ENCODE measurements around the gene AREG.

The AREG gene

DNA sequence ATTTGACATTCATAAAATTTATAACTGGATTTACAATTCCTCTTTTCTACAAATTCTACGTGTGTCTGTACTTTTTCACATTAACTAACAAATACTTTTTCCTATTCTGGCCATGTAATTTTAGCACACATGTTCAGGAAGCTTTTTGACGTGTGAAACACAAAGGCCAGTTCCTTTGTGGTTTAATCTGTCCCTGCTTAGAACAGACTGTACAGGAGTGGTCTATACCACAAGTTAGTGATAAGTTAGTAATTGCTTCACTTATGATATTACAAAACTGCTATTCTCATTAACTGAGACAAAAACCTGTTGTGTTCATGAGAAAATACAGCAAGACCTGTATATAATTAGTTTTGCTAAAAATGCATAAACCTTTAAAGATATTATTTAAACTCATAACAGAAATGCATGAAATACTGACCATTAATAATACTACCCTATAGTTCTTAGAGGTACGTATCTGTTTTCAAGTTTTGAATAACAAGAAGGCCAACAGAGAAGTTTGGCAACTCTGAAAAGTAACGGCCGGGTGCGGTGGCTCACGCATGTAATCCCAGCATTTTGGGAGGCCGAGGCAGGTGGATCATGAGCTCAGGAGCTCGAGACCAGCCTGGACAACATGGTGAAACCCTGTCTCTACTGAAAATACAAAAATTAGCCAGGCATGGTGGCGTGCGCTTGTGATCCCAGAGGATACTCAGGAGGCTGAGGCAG lies 13.7 kb upstream of the AREG start:
- no peak overlapping the region for H3K4me3 ChIP-seq (ENCODE audit: severe bottlenecking)
- ATAC-seq (ENCODE audit: low read depth) (0 out of 3 replicates have a peak, but pooled peaks have one; percentile 16), DNase-seq (ENCODE audit: low spot score) (no peak)

DNA sequence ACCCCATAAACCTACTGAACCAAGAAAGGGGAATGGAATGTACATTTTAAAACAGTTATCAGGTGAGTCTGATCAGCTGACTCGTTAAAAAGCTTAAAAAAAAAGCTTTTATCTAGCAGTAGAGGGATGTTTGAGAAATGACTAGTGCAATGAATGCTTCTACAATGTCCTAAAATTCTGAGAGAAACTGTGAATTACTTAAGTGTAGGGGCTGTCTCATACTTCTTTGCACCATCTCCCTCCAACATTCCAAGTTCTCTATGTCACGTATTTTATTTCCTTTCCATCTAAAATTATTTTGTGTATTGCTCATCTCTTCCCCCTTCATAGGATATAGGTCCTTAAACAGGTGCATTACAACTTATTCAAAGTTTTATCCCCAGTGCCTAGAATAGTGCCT lies 11.9 kb upstream of the AREG start:
- Histone ChIP-seq H3K9me3 (ENCODE audit: severe bottlenecking) (no peaks in the 10 kb centered on the region), H3K36me3 (ENCODE audit: low read depth) (no peaks in the 10 kb centered on the region), H3K4me3 (ENCODE audit: severe bottlenecking) (no peak overlapping the region), H3K27ac (ENCODE audit: poor library complexity, severe bottlenecking) (peak overlapping the region; percentile 98), H3K4me1 (ENCODE audit: insufficient read depth, poor library complexity, severe bottlenecking) (peaks cover 64% of the 10 kb centered on the region), H3K27me3 (ENCODE audit: insufficient read depth, poor library complexity, severe bottlenecking) (no peaks in the 10 kb centered on the region)
- TF ChIP-seq, protein P1, sequence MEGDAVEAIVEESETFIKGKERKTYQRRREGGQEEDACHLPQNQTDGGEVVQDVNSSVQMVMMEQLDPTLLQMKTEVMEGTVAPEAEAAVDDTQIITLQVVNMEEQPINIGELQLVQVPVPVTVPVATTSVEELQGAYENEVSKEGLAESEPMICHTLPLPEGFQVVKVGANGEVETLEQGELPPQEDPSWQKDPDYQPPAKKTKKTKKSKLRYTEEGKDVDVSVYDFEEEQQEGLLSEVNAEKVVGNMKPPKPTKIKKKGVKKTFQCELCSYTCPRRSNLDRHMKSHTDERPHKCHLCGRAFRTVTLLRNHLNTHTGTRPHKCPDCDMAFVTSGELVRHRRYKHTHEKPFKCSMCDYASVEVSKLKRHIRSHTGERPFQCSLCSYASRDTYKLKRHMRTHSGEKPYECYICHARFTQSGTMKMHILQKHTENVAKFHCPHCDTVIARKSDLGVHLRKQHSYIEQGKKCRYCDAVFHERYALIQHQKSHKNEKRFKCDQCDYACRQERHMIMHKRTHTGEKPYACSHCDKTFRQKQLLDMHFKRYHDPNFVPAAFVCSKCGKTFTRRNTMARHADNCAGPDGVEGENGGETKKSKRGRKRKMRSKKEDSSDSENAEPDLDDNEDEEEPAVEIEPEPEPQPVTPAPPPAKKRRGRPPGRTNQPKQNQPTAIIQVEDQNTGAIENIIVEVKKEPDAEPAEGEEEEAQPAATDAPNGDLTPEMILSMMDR (IDR thresholded peaks at IDR 0.05; ENCODE audit: poor library complexity, severe bottlenecking): no peak
- ATAC-seq (ENCODE audit: low read depth) (peak; percentile 65), DNase-seq (ENCODE audit: low spot score) (no peak)

More for the DNA sequence above, 13.7 kb upstream of the AREG start:
- H3K27ac ChIP-seq (ENCODE audit: poor library complexity, severe bottlenecking): peak overlapping the region; percentile 98
- no peaks in the 10 kb centered on the region for H3K36me3 ChIP-seq (ENCODE audit: low read depth)
- peaks cover 72% of the 10 kb centered on the region for H3K4me1 ChIP-seq (ENCODE audit: insufficient read depth, poor library complexity, severe bottlenecking)
- H3K9me3 ChIP-seq (ENCODE audit: severe bottlenecking): no peaks in the 10 kb centered on the region
- no peaks in the 10 kb centered on the region for H3K27me3 ChIP-seq (ENCODE audit: insufficient read depth, poor library complexity, severe bottlenecking)
- TF ChIP-seq, protein P1 (IDR thresholded peaks at IDR 0.05; ENCODE audit: poor library complexity, severe bottlenecking): no peak

DNA sequence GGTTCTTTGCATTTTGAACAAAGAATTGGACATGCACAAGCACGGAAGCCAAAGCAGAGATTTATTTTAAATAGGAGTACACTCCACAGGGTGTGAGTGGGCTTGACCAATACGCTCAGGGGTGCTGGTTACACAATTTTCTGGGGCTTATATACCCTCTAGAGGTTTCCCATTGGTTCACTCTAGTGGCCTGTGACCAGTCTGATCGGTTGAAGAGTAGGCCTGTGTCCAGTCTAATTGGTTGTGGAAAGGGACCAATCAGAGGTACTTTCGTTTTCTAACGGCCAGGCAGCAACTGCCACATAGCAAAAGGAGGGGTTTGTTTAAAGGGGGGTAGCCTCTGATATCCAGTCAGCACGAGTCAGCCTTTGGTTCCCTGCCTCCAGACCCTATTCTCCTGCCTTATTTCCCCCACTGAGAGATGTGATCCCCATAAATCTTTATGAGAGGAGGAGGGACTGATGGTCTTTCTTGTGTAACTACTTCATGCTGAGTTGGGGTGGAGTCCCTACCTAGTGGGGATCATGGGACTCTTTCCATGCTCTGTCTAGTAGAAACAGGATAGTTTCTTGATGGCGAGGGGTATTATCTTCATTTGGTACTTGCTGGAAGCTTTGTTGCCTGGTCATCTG lies 11.3 kb upstream of the AREG start:
- Histone ChIP-seq H3K27me3 (ENCODE audit: insufficient read depth, poor library complexity, severe bottlenecking) (no peaks in the 10 kb centered on the region), H3K4me3 (ENCODE audit: severe bottlenecking) (no peak overlapping the region), H3K36me3 (ENCODE audit: low read depth) (peaks cover 2% of the 10 kb centered on the region), H3K27ac (ENCODE audit: poor library complexity, severe bottlenecking) (peak overlapping the region; percentile 98), H3K4me1 (ENCODE audit: insufficient read depth, poor library complexity, severe bottlenecking) (peaks cover 65% of the 10 kb centered on the region), H3K9me3 (ENCODE audit: severe bottlenecking) (no peaks in the 10 kb centered on the region)
- ATAC-seq (ENCODE audit: low read depth): peak; percentile 20
- DNase-seq (ENCODE audit: low spot score): no peak
- TF ChIP-seq, protein P1 (IDR thresholded peaks at IDR 0.05; ENCODE audit: poor library complexity, severe bottlenecking): no peak

DNA sequence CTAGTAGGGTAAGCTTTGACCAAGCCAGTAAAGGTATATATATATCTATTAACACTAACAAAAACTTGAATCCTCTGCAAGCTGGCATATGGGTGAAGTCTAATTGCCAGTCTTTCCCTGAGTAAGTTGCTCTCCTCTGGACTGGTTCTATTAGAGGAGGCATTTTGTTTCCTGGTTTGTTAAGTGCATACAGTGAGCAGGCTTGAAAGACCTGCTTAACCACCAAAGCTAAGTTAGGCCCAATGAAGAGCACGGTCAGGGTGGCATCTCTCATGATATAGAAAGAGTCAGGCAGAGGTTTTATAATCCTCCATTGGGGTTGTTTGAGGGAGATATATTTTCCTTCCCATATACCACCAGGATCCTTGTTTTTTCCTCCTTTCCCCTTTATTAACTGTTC lies 9.6 kb upstream of the AREG start:
- Histone ChIP-seq H3K36me3 (ENCODE audit: low read depth) (peaks cover 18% of the 10 kb centered on the region), H3K4me3 (ENCODE audit: severe bottlenecking) (no peak overlapping the region), H3K27ac (ENCODE audit: poor library complexity, severe bottlenecking) (peak overlapping the region; percentile 98), H3K9me3 (ENCODE audit: severe bottlenecking) (no peaks in the 10 kb centered on the region), H3K27me3 (ENCODE audit: insufficient read depth, poor library complexity, severe bottlenecking) (no peaks in the 10 kb centered on the region), H3K4me1 (ENCODE audit: insufficient read depth, poor library complexity, severe bottlenecking) (peaks cover 51% of the 10 kb centered on the region)
- DNase-seq (ENCODE audit: low spot score) (no peak), ATAC-seq (ENCODE audit: low read depth) (no peak)
- TF ChIP-seq, protein P1 (IDR thresholded peaks at IDR 0.05; ENCODE audit: poor library complexity, severe bottlenecking): no peak

DNA sequence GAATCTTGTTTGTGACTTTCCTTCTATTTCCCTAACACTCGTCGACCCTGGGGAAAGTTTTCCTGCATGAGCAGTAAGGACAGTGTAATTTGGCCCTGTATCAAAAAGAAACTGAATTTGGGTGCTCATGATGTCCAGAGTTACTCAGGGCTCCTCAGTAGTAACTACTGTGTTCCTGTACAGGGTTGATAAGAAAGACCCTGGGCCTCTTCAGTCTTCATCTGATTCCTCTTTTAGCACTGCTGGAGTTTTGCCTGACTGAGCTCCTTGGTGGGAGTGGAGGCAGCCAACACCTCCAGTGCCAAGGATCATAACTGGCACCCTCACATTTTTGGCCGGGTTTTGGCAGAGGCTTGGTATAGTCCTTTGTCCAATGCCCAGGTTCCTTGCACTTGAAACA lies 7.1 kb upstream of the AREG start:
- peaks cover 47% of the 10 kb centered on the region for H3K4me1 ChIP-seq (ENCODE audit: insufficient read depth, poor library complexity, severe bottlenecking)
- H3K4me3 ChIP-seq (ENCODE audit: severe bottlenecking): no peak overlapping the region
- peak overlapping the region; percentile 98 for H3K27ac ChIP-seq (ENCODE audit: poor library complexity, severe bottlenecking)
- TF ChIP-seq, protein P1 (IDR thresholded peaks at IDR 0.05; ENCODE audit: poor library complexity, severe bottlenecking): no peak
- no peak for DNase-seq (ENCODE audit: low spot score)
- H3K27me3 ChIP-seq (ENCODE audit: insufficient read depth, poor library complexity, severe bottlenecking): no peaks in the 10 kb centered on the region
- H3K9me3 ChIP-seq (ENCODE audit: severe bottlenecking): no peaks in the 10 kb centered on the region
- H3K36me3 ChIP-seq (ENCODE audit: low read depth): peaks cover 18% of the 10 kb centered on the region
- peak; percentile 16 for ATAC-seq (ENCODE audit: low read depth)
